Gastrocnemius medialis (tissue), 4 donors: Measurements from ENCODE around the gene SNTG2. TPM values are rescaled to one million over a fixed set of nuclear protein-coding genes. Genes with fewer than 3 reads are reported as not detected.

ENCODE experiments used
- ATAC-seq, 2 donors: fragments of 150-250 bp; one replicate each; pipeline ENCODE4 v1.9.1; 2016
- DNase-seq, 2 donors: peaks; one replicate each; pipeline ENCODE4 v3.0.0-alpha.2; 2019
- H3K27ac ChIP-seq, 4 donors: fragments of 200-600 bp; sonication (generic); 1 replicate in 1 of 4; 2 replicates in 3 of 4; pipeline ENCODE4 v1.5.1; 2016 to 2018; ENCODE audit warnings: mild to moderate bottlenecking in 2 of 4, moderate library complexity in 1 of 4
- H3K27me3 ChIP-seq, 3 donors: fragments of 200-600 bp; sonication (generic) in 2 of 3; 1 replicate in 1 of 3; 2 replicates in 2 of 3; pipeline versions ENCODE4 v1.5.1 to v1.6.0; 2016 to 2019; ENCODE audit warnings: mild to moderate bottlenecking in 1 of 3, moderate library complexity in 1 of 3
- H3K36me3 ChIP-seq, 2 donors: fragments of 200-600 bp; sonication (generic) in 1 of 2; one replicate each; pipeline ENCODE4 v1.5.1; 2017 to 2018
- H3K4me1 ChIP-seq, 2 donors: fragments of 200-600 bp; sonication (generic) in 1 of 2; one replicate each; pipeline ENCODE4 v1.5.1; 2016 to 2017; ENCODE audit warnings: mild to moderate bottlenecking in 2 of 2
- H3K4me3 ChIP-seq, 4 donors: fragments of 200-600 bp; sonication (generic) in 3 of 4; 1 replicate in 1 of 4; 2 replicates in 3 of 4; pipeline ENCODE4 v1.5.1; 2016 to 2019; ENCODE audit warnings: mild to moderate bottlenecking in 2 of 4
- H3K9me3 ChIP-seq, 3 donors: fragments of 200-600 bp; sonication (generic) in 2 of 3; 1 replicate in 1 of 3; 2 replicates in 2 of 3; pipeline ENCODE4 v1.5.1; 2016 to 2019
- CTCF ChIP-seq, 5 experiments: fragments of 450-650 bp in 3 of 5; fragments of 200-600 bp in 2 of 5; sonication (generic) in 2 of 5; IDR thresholded peaks in 4 of 5; conservative IDR thresholded peaks in 1 of 5; 1 replicate in 4 of 5; 2 replicates in 1 of 5; pipeline ENCODE4 v1.5.1; 2016 to 2019; ENCODE audit warnings: antibody characterized with exemption in 5 of 5, mild to moderate bottlenecking in 3 of 5, moderate library complexity in 3 of 5
- POLR2A ChIP-seq, 2 donors: fragments of 450-650 bp; IDR thresholded peaks; one replicate each; pipeline ENCODE4 v1.6.1; 2017; ENCODE audit warnings: antibody characterized with exemption in 2 of 2, mild to moderate bottlenecking in 2 of 2, moderate library complexity in 2 of 2
- in situ Hi-C, 4 donors: fragments of 200-750 bp; cut with MboI; loops; one replicate each; pipeline versions ENCODE4 v1.15.0 to v1.8.0; 2017; ENCODE audit warnings: low sequenced_read_pairs in 4 of 4
- intact Hi-C: fragments of 100-400 bp; cut with DNase I; formaldehyde crosslinking; loops from one replicate; pipeline ENCODE4 v1.15.1; 2023; ENCODE audit warnings: low total_unique reads
- total RNA-seq, 4 donors: library from RNA; depleted of rRNA; stranded (reverse); fragments of >200 nt; gene quantifications; one replicate each; pipeline versions ENCODE4 v1.1.0 to v1.2.3, GENCODE V29; 2016

SNTG2 gene
- total RNA-seq, 4 donors from 2014 or later = 0.55 to 1.0 (median 0.92) TPM; not detected in 1

GRCh38 chr2:1047485-1047884 lies 96.8 kb downstream of the SNTG2 start:
- Histone ChIP-seq H3K4me3 (no peak overlapping the region), H3K9me3 (no peaks in the 10 kb centered on the region), H3K27me3 (no peaks in the 10 kb centered on the region), H3K36me3 (no peaks in the 10 kb centered on the region), H3K27ac (no peak overlapping the region), H3K4me1 (no peaks in the 10 kb centered on the region)
- in situ Hi-C loops (no loop called here), intact Hi-C loops (loop anchor here (1.0 kb wide), 1 partner anchor 36 kb away; no protein-coding TSS in a partner anchor)
- ATAC-seq (no peak), DNase-seq (no peak)
- TF ChIP-seq CTCF (IDR thresholded peaks at IDR 0.05 in 4 of 5, conservative IDR thresholded peaks at IDR 0.05 in 1 of 5) (no peak), POLR2A (IDR thresholded peaks at IDR 0.05) (no peak)

GRCh38 chr2:1049691-1050090 lies 99.0 kb downstream of the SNTG2 start:
- H3K27me3 ChIP-seq = no peaks in the 10 kb centered on the region
- H3K36me3 ChIP-seq = no peaks in the 10 kb centered on the region
- no peak overlapping the region for H3K4me3 ChIP-seq
- TF ChIP-seq POLR2A (IDR thresholded peaks at IDR 0.05) (no peak), CTCF (IDR thresholded peaks at IDR 0.05 in 4 of 5, conservative IDR thresholded peaks at IDR 0.05 in 1 of 5) (no peak)
- in situ Hi-C loops (no loop called here), intact Hi-C loops (no loop called here)
- H3K27ac ChIP-seq = no peak overlapping the region
- H3K9me3 ChIP-seq = no peaks in the 10 kb centered on the region
- no peaks in the 10 kb centered on the region for H3K4me1 ChIP-seq
- no peak for ATAC-seq
- DNase-seq = no peak

GRCh38 chr2:1051075-1051474 lies 100.4 kb downstream of the SNTG2 start:
- no peaks in the 10 kb centered on the region for H3K4me1 ChIP-seq
- DNase-seq = no peak
- in situ Hi-C loops (no loop called here), intact Hi-C loops (no loop called here)
- no peaks in the 10 kb centered on the region for H3K27me3 ChIP-seq
- H3K4me3 ChIP-seq = no peak overlapping the region
- no peak for ATAC-seq
- H3K36me3 ChIP-seq = no peaks in the 10 kb centered on the region
- no peak for TF ChIP-seq CTCF (IDR thresholded peaks at IDR 0.05 in 4 of 5, conservative IDR thresholded peaks at IDR 0.05 in 1 of 5)
- no peak for TF ChIP-seq POLR2A (IDR thresholded peaks at IDR 0.05)
- no peaks in the 10 kb centered on the region for H3K9me3 ChIP-seq
- H3K27ac ChIP-seq = no peak overlapping the region

GRCh38 chr2:1052771-1053191 lies 102.1 kb downstream of the SNTG2 start:
- intact Hi-C loops = no loop called here
- DNase-seq (no peak), ATAC-seq (no peak)
- H3K27ac ChIP-seq = no peak overlapping the region
- H3K36me3 ChIP-seq = no peaks in the 10 kb centered on the region
- no peaks in the 10 kb centered on the region for H3K27me3 ChIP-seq
- in situ Hi-C loops = no loop called here
- no peaks in the 10 kb centered on the region for H3K4me1 ChIP-seq
- no peak overlapping the region for H3K4me3 ChIP-seq
- TF ChIP-seq POLR2A (IDR thresholded peaks at IDR 0.05) = no peak
- no peak for TF ChIP-seq CTCF (IDR thresholded peaks at IDR 0.05 in 4 of 5, conservative IDR thresholded peaks at IDR 0.05 in 1 of 5)
- H3K9me3 ChIP-seq = no peaks in the 10 kb centered on the region

- DNase-seq (no peak), ATAC-seq (no peak)
- in situ Hi-C loops (no loop called here), intact Hi-C loops (no loop called here)
- TF ChIP-seq POLR2A (IDR thresholded peaks at IDR 0.05) (no peak), CTCF (IDR thresholded peaks at IDR 0.05 in 4 of 5, conservative IDR thresholded peaks at IDR 0.05 in 1 of 5) (no peak)
- Histone ChIP-seq H3K9me3 (no peaks in the 10 kb centered on the region), H3K4me1 (no peaks in the 10 kb centered on the region), H3K27ac (no peak overlapping the region), H3K36me3 (no peaks in the 10 kb centered on the region), H3K4me3 (no peak overlapping the region), H3K27me3 (no peaks in the 10 kb centered on the region)
Measured at GRCh38 chr2:1053786-1054185, 103.1 kb downstream of the SNTG2 start.
